B cell (primary cell): ENCODE data around the gene RCC1. TPM values are rescaled to one million over a fixed set of nuclear protein-coding genes. Genes with fewer than 3 reads are reported as not detected.

Experiments
- ATAC-seq: fragments of 200-7000 bp; cut with Tn5 transposase; one replicate; pipeline ENCODE4 v1.10.0; 2021; ENCODE audit warnings: low read depth, mild to moderate bottlenecking, moderate number of reproducible peaks, moderate library complexity
- CTCF ChIA-PET: fragments of 350-600 bp; sonication (Branson Sonifier 250); formaldehyde crosslinking; loops from one replicate; lab custom pipeline; 2021; ENCODE audit warnings: antibody characterized with exemption, inconsistent platforms; lab: Charles Lee
- POLR2A ChIA-PET: fragments of 350-600 bp; sonication (Branson Sonifier 250); formaldehyde crosslinking; loops from one replicate; lab custom pipeline; 2021; ENCODE audit warnings: antibody characterized with exemption; lab: Charles Lee
- DNase-seq: peaks from one replicate; pipeline ENCODE4 v3.0.0; 2013
- H2AFZ ChIP-seq: 2 replicates; pipeline ENCODE4 v1.6.1; 2012; ENCODE audit warnings: mild to moderate bottlenecking, low read depth, low read length; ENCODE audit not compliant: insufficient read depth, poor library complexity, severe bottlenecking
- H3K27ac ChIP-seq, 2 donors: 1 replicate in 1 of 2; 2 replicates in 1 of 2; pipeline ENCODE4 v1.5.1; 2012 to 2013; ENCODE audit warnings: low read length in 2 of 2, mild to moderate bottlenecking in 2 of 2, moderate library complexity in 1 of 2
- H3K27me3 ChIP-seq, 4 experiments: fragments of 200-600 bp in 1 of 4; sonication (generic) in 1 of 4; replicated peaks in 1 of 4; 1 replicate in 2 of 4; 2 replicates in 2 of 4; pipeline versions ENCODE4 v1.6.1 to v1.7.0; 2013 to 2016; ENCODE audit warnings: low read length in 3 of 4, mild to moderate bottlenecking in 2 of 4, mixed read lengths in 1 of 4, moderate library complexity in 1 of 4; ENCODE audit not compliant: insufficient read depth in 4 of 4, control insufficient read depth in 3 of 4; ENCODE audit errors: control extremely low read depth in 1 of 4
- H3K36me3 ChIP-seq, 2 experiments: replicated peaks in 1 of 2; 1 replicate in 1 of 2; 2 replicates in 1 of 2; pipeline versions ENCODE4 v1.6.1 to v1.7.1; 2013; ENCODE audit warnings: low read length in 1 of 2; ENCODE audit not compliant: insufficient read depth in 2 of 2, control insufficient read depth in 1 of 2; ENCODE audit errors: control extremely low read depth in 1 of 2, extremely low read depth in 1 of 2
- H3K4me1 ChIP-seq, 2 donors: fragments of 200-600 bp in 1 of 2; sonication (generic) in 1 of 2; 1 replicate in 1 of 2; 2 replicates in 1 of 2; pipeline versions ENCODE4 v1.5.1 to v1.6.1; 2013 to 2017; ENCODE audit warnings: low read length in 2 of 2; ENCODE audit not compliant: control insufficient read depth in 2 of 2, insufficient read depth in 2 of 2
- H3K4me2 ChIP-seq: replicated peaks from 2 replicates; pipeline ENCODE3; 2012; ENCODE audit warnings: mild to moderate bottlenecking, low read depth, low read length; ENCODE audit not compliant: poor library complexity, severe bottlenecking
- H3K4me3 ChIP-seq, 5 experiments: fragments of 200-600 bp in 1 of 5; sonication (generic) in 1 of 5; 1 replicate in 3 of 5; 2 replicates in 2 of 5; pipeline versions ENCODE4 v1.5.1 to v1.7.0; 2011 to 2016; ENCODE audit warnings: low read length in 4 of 5, mild to moderate bottlenecking in 4 of 5, low read depth in 2 of 5, control low read depth in 1 of 5, moderate library complexity in 1 of 5; ENCODE audit not compliant: insufficient read depth in 1 of 5; ENCODE audit errors: control extremely low read depth in 1 of 5, extremely low read depth in 1 of 5
- H3K79me2 ChIP-seq: fragments of 200-600 bp; sonication (generic); one replicate; pipeline ENCODE4 v1.6.0; 2016; ENCODE audit warnings: low read length; ENCODE audit not compliant: control insufficient read depth, insufficient read depth
- H3K9ac ChIP-seq: fragments of 200-600 bp; sonication (generic); 2 replicates; pipeline ENCODE4 v1.6.1; 2017; ENCODE audit warnings: mild to moderate bottlenecking, low read length, moderate library complexity
- H3K9me3 ChIP-seq, 3 donors: one replicate each; pipeline versions ENCODE4 v1.6.1 to v1.7.1; 2013; ENCODE audit warnings: low read length in 2 of 3; ENCODE audit not compliant: control insufficient read depth in 2 of 3, insufficient read depth in 1 of 3; ENCODE audit errors: control extremely low read depth in 1 of 3
- H4K20me1 ChIP-seq: 2 replicates; pipeline ENCODE4 v1.6.0; 2012; ENCODE audit warnings: mild to moderate bottlenecking, low read length; ENCODE audit not compliant: insufficient read depth, control insufficient read depth, poor library complexity, severe bottlenecking
- H3K27ac Mint-ChIP-seq: one replicate; pipeline ENCODE4 v1.8.0; 2021; ENCODE audit warnings: mixed read lengths
- H3K27me3 Mint-ChIP-seq: one replicate; pipeline ENCODE4 v1.8.0; 2021; ENCODE audit warnings: mixed read lengths
- H3K4me1 Mint-ChIP-seq: one replicate; pipeline ENCODE4 v1.8.0; 2021; ENCODE audit warnings: mixed read lengths
- H3K4me3 Mint-ChIP-seq: one replicate; pipeline ENCODE4 v1.8.0; 2021; ENCODE audit warnings: mixed read lengths
- H3K9me3 Mint-ChIP-seq: one replicate; pipeline ENCODE4 v1.8.0; 2022; ENCODE audit warnings: mixed read lengths; ENCODE audit not compliant: insufficient read depth
- CTCF ChIP-seq: fragments of 200-600 bp; IDR thresholded peaks from one replicate; pipeline ENCODE4 v1.8.0; 2022; ENCODE audit warnings: antibody characterized with exemption, mild to moderate bottlenecking
- EZH2 ChIP-seq: IDR thresholded peaks from 2 replicates; pipeline ENCODE4 v1.6.1; 2012; ENCODE audit warnings: borderline replicate concordance, low read depth, mild to moderate bottlenecking, moderate library complexity, low read length; ENCODE audit not compliant: insufficient read depth, poor library complexity, severe bottlenecking
- WGBS: methylation state at CpG from one replicate; pipeline ENCODE4 v1.1.5; 2013; ENCODE audit warnings: missing lambda C conversion rate; ENCODE audit not compliant: insufficient coverage; 5-methylcytosine and 5-hydroxymethylcytosine counted together
- intact Hi-C: fragments of 100-400 bp; cut with micrococcal nuclease; formaldehyde crosslinking; loops from one replicate; pipeline ENCODE4 v1.10.0; 2022
- polyA plus RNA-seq: library from polyadenylated mRNA; depleted of rRNA; stranded (reverse); fragments of >200 nt; gene quantifications from 2 replicates; pipeline ENCODE4 v1.2.3, GENCODE V29; 2012
- total RNA-seq, 2 donors: library from RNA; stranded (reverse); fragments of 120-200 nt in 1 of 2; gene quantifications; 1 replicate in 1 of 2; 2 replicates in 1 of 2; pipeline versions ENCODE4 v1.2.3 to v1.2.4, GENCODE V29; 2013 to 2022

The RCC1 gene
- total and polyA plus RNA-seq, 2 donors (not counting 1 experiment from before 2014, with no cell fraction given) = 9.7 to 17.5 TPM

- peaks cover 0 to 3% (median 0%) of the 10 kb centered on the region in 3 donors for H3K9me3 ChIP-seq
- DNase-seq (no peak), ATAC-seq (no peak)
- Mint-ChIP-seq H3K4me3 (no peak overlapping the region), H3K27me3 (no peaks in the 10 kb centered on the region), H3K4me1 (no peaks in the 10 kb centered on the region), H3K27ac (no peak overlapping the region), H3K9me3 (no peaks in the 10 kb centered on the region)
- H4K20me1 ChIP-seq = no peaks in the 10 kb centered on the region
- intact Hi-C loops = no loop called here
- no peak overlapping the region for H3K9ac ChIP-seq
- CTCF ChIA-PET = interaction anchor here (0.7 kb wide), 1 partner anchor 250 kb away, joined by 4 read pairs; no protein-coding TSS in a partner anchor
- H3K27me3 ChIP-seq = no peaks in the 10 kb centered on the region
- H3K27ac ChIP-seq = no peak overlapping the region
- peaks cover 5 to 7% of the 10 kb centered on the region in 2 experiments for H3K36me3 ChIP-seq
- H3K4me1 ChIP-seq = no peaks in the 10 kb centered on the region
- H3K4me2 ChIP-seq = no peak overlapping the region
- 100% methylated on average over 1 of the region's 4 CpGs for WGBS
- H3K4me3 ChIP-seq = no peak overlapping the region
- TF ChIP-seq CTCF = no peak
- TF ChIP-seq EZH2 = no peak
- H3K79me2 ChIP-seq = no peaks in the 10 kb centered on the region
- no peak overlapping the region for H2AFZ ChIP-seq
- POLR2A ChIA-PET = no interaction called here
These were observed 6.3 kb upstream of the RCC1 start for GRCh38 chr1:28499553-28499952.

- ChIA-PET POLR2A (no interaction called here), CTCF (interaction anchor here (0.6 to 1.4 kb wide), 3 partner anchors 34 to 1354 kb away, joined by 3 to 4 read pairs (median 3); no protein-coding TSS in a partner anchor)
- H3K9me3 ChIP-seq = peaks cover 0 to 5% (median 0%) of the 10 kb centered on the region in 3 donors
- intact Hi-C loops = no loop called here
- peaks cover 9% of the 10 kb centered on the region for H4K20me1 ChIP-seq
- no peaks in the 10 kb centered on the region for H3K9me3 Mint-ChIP-seq
- H3K4me2 ChIP-seq = no peak overlapping the region
- H3K27ac Mint-ChIP-seq = no peak overlapping the region
- H3K4me1 Mint-ChIP-seq = peaks cover 8% of the 10 kb centered on the region
- H3K4me1 ChIP-seq = peaks cover 1 to 11% of the 10 kb centered on the region in 2 donors
- H3K27me3 Mint-ChIP-seq = no peaks in the 10 kb centered on the region
- H3K79me2 ChIP-seq = peaks cover 11% of the 10 kb centered on the region
- no peak for DNase-seq
- H3K9ac ChIP-seq = no peak overlapping the region
- no peak overlapping the region for H3K4me3 ChIP-seq
- no peak overlapping the region for H2AFZ ChIP-seq
- ATAC-seq = no peak
- TF ChIP-seq CTCF = no peak
- TF ChIP-seq EZH2 = no peak
- peaks cover 2% of the 10 kb centered on the region in 2 experiments for H3K36me3 ChIP-seq
- 82% methylated on average over 3 of the region's 4 CpGs for WGBS
- H3K4me3 Mint-ChIP-seq = no peak overlapping the region
- no peak overlapping the region for H3K27ac ChIP-seq
- no peaks in the 10 kb centered on the region for H3K27me3 ChIP-seq
These were observed 3.9 kb upstream of the RCC1 start for GRCh38 chr1:28501925-28502324.
